Adrenal gland (tissue), 12 donors: ENCODE results near the gene POT1. TPM values are rescaled to one million over a fixed set of nuclear protein-coding genes. Genes with fewer than 3 reads are reported as not detected.

Experiments used
- DNase-seq, 7 donors: peaks; one replicate each; pipeline ENCODE4 v3.0.0-alpha.2; 2019 to 2020
- H3K27ac ChIP-seq, 5 donors: fragments of 200-600 bp; sonication (generic) in 4 of 5; 1 replicate in 3 of 5; 2 replicates in 2 of 5; pipeline versions ENCODE4 v1.5.1 to v1.8.0; 2016 to 2020; ENCODE audit warnings: mild to moderate bottlenecking in 1 of 5
- H3K27me3 ChIP-seq: fragments of 200-600 bp; 2 replicates; pipeline ENCODE4 v1.8.0; 2021
- H3K36me3 ChIP-seq, 2 donors: fragments of 200-600 bp; replicated peaks in 1 of 2; 1 replicate in 1 of 2; 2 replicates in 1 of 2; pipeline versions ENCODE4 v1.5.1 to v1.8.0; 2018 to 2022
- H3K4me1 ChIP-seq, 2 donors: fragments of 200-600 bp; replicated peaks in 1 of 2; 1 replicate in 1 of 2; 2 replicates in 1 of 2; pipeline versions ENCODE4 v1.5.1 to v1.8.0; 2018 to 2021
- H3K4me3 ChIP-seq, 4 donors: fragments of 200-600 bp; sonication (generic) in 3 of 4; one replicate each; pipeline ENCODE4 v1.5.1; 2016 to 2018
- H3K9me3 ChIP-seq, 3 donors: fragments of 200-600 bp; sonication (generic) in 1 of 3; replicated peaks in 1 of 3; 1 replicate in 2 of 3; 2 replicates in 1 of 3; pipeline versions ENCODE4 v1.5.1 to v1.8.0; 2016 to 2021
- POLR2A ChIP-seq, 2 donors: fragments of 450-650 bp; IDR thresholded peaks; one replicate each; pipeline ENCODE4 v1.6.1; 2017; ENCODE audit warnings: antibody characterized with exemption in 2 of 2, mild to moderate bottlenecking in 2 of 2, moderate library complexity in 1 of 2
- WGBS, 4 donors: extraction: QIAGEN DNeasy Blood & Tissue Kit in 2 of 4; methylation state at CpG; one replicate each; pipeline versions ENCODE4 v1.1.5 to v1.1.7; 2013 to 2017; 5-methylcytosine and 5-hydroxymethylcytosine counted together
- intact Hi-C, 2 donors: fragments of 100-400 bp; cut with DNase I; formaldehyde crosslinking; loops; one replicate each; pipeline versions ENCODE4 v1.14.1 to v1.15.0; 2022 to 2023
- polyA plus RNA-seq, 3 donors: library from polyadenylated mRNA; stranded (reverse); fragments of 200-250 nt in 2 of 3; fragments of 350-450 nt in 1 of 3; fragmentation: Illumina TruSeq in 1 of 3; extraction: RNeasy Lipid Tissue Mini Kit (QIAGEN cat#74804) in 1 of 3; gene quantifications; one replicate each; pipeline ENCODE4 v1.2.3, GENCODE V29; 2013 to 2014
- total RNA-seq, 9 donors: library from RNA; depleted of rRNA in 4 of 9; stranded (reverse); fragments of >200 nt in 4 of 9; fragments of 120-200 nt in 1 of 9; fragmentation: NEBNext Ultra II Directional in 1 of 9; extraction: Animal tissue kit (Norgen Biotek cat#: 25700) in 1 of 9; gene quantifications; one replicate each; pipeline versions ENCODE4 v1.1.0 to v1.2.4, GENCODE V29; 2013 to 2023
- TF ChIP-seq, protein P1 (sequence below), 6 experiments: fragments of 450-650 bp in 4 of 6; fragments of 200-600 bp in 2 of 6; sonication (generic) in 1 of 6; IDR thresholded peaks; 1 replicate in 5 of 6; 2 replicates in 1 of 6; pipeline versions ENCODE4 v1.5.1 to v1.8.0; 2016 to 2021; ENCODE audit warnings: antibody characterized with exemption in 6 of 6, mild to moderate bottlenecking in 2 of 6, moderate library complexity in 1 of 6
- donor health status: healthy with polysubstance abuse.
- donor health status: Bipolar disorder and iron deficiency.
- donor health status: DM: yes; HTN: yes; CAD: no.
- donor health status: DM: no; HTN: no; CAD: no.
- donor health status: DM: no; HTN: no; CAD: no.
- donor health status: DM: yes; HTN: yes; CAD: no.

The POT1 gene
- total and polyA plus RNA-seq, 12 donors = 7.0 to 39.7 (median 27.7) TPM

DNA sequence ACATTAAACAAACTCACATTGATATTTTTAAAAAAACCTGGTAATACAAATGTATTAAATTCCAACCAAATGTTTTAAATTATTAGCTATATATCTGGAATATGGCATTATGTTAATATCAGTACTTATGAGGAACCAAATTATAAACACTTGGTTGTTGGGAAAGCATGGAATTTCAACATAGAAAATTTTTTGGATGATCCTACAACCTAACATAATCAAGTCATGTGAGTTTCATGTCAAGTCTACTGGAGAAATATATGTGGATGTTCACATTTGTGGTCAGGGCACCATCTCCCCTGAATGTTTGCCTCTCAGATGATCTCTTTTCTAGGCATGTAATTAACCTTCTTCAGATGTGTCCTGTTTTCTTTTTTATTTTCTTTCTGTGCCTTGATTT, 5.2 kb upstream of the POT1 start:
- no peak for DNase-seq
- TF ChIP-seq, protein P1, sequence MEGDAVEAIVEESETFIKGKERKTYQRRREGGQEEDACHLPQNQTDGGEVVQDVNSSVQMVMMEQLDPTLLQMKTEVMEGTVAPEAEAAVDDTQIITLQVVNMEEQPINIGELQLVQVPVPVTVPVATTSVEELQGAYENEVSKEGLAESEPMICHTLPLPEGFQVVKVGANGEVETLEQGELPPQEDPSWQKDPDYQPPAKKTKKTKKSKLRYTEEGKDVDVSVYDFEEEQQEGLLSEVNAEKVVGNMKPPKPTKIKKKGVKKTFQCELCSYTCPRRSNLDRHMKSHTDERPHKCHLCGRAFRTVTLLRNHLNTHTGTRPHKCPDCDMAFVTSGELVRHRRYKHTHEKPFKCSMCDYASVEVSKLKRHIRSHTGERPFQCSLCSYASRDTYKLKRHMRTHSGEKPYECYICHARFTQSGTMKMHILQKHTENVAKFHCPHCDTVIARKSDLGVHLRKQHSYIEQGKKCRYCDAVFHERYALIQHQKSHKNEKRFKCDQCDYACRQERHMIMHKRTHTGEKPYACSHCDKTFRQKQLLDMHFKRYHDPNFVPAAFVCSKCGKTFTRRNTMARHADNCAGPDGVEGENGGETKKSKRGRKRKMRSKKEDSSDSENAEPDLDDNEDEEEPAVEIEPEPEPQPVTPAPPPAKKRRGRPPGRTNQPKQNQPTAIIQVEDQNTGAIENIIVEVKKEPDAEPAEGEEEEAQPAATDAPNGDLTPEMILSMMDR (IDR thresholded peaks at IDR 0.05) = no peak
- no peak for TF ChIP-seq POLR2A (IDR thresholded peaks at IDR 0.05)
- intact Hi-C loops = no loop called here

DNA sequence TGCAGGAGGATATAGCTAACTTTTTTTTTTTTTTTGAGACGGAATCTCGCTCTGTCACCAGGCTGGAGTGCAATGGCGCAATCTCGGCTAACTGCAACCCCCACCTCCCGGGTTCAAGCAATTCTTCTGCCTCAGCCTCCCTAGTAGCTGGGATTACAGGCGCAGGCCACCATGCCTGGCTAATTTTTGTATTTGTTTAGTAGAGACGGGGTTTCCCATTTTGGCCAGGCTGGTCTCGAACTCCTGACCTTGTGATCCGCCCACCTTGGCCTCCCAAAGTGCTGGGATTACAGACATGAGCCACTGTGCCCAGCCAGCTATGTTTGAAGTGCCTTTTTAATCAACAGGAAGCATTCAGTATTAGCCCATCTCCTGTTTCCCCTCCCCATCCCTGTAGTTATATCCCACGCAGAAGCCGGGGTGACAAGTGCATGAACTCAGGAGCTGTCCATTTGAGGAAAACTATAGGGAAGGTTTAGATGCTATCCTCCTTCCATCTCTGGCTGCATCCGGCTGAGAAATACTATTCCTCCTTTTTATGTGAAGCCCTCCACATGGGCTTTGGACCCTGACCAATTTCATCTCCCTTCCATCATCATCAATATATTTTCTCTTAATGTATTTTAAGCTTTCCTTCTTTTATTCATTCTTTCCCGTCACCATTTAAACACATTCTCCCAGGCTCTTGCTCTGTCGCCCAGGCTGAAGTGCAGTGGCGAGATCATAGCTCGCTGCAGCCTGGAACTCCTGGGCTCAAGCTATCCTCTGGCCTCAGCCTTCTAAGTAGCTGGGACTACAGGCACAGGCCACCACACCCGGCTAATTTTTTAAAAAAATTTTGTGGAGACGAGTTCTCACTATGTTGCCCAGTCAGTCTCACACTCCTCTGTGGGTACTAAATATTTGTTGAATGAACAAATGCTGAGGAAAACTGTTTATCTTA, 1.3 kb upstream of the POT1 start:
- Histone ChIP-seq H3K4me3 (no peak overlapping the region), H3K27ac (no peak overlapping the region), H3K4me1 (peaks cover 0 to 20% of the 10 kb centered on the region in 2 donors), H3K36me3 (no peaks in the 10 kb centered on the region), H3K27me3 (no peaks in the 10 kb centered on the region), H3K9me3 (no peaks in the 10 kb centered on the region)
- peak in 1 of 7 donors; percentile 7 for DNase-seq
- TF ChIP-seq, protein P1 (IDR thresholded peaks at IDR 0.05) = no peak
- TF ChIP-seq POLR2A (IDR thresholded peaks at IDR 0.05) = no peak
- WGBS, 4 donors = 81 to 89% (median 86%) methylated on average over 18 of the region's 18 CpGs
- intact Hi-C loops = no loop called here

More for the DNA sequence above, 5.2 kb upstream of the POT1 start:
- no peaks in the 10 kb centered on the region for H3K27me3 ChIP-seq
- no peaks in the 10 kb centered on the region for H3K9me3 ChIP-seq
- H3K27ac ChIP-seq = no peak overlapping the region
- no peak overlapping the region for H3K4me3 ChIP-seq
- no peaks in the 10 kb centered on the region for H3K36me3 ChIP-seq
- no peaks in the 10 kb centered on the region for H3K4me1 ChIP-seq

- WGBS, 4 donors = 0 to 4% (median 2%) methylated on average over 1 of the region's 1 CpG
- intact Hi-C loops = no loop called here
- Histone ChIP-seq H3K4me3 (peak overlapping the region in 2 of 4 donors; percentile 73 to 85), H3K36me3 (no peaks in the 10 kb centered on the region), H3K27ac (peak overlapping the region in 4 of 5 donors; percentile 56 to 96 (median 86)), H3K27me3 (no peaks in the 10 kb centered on the region), H3K4me1 (peaks cover 0 to 28% of the 10 kb centered on the region in 2 donors), H3K9me3 (no peaks in the 10 kb centered on the region)
- no peak for DNase-seq
- TF ChIP-seq, protein P1 (IDR thresholded peaks at IDR 0.05) = no peak
- TF ChIP-seq POLR2A (IDR thresholded peaks at IDR 0.05) = no peak
Observed at GRCh38 chr7:124930173-124930623, 573 bp upstream of the POT1 start.

DNA sequence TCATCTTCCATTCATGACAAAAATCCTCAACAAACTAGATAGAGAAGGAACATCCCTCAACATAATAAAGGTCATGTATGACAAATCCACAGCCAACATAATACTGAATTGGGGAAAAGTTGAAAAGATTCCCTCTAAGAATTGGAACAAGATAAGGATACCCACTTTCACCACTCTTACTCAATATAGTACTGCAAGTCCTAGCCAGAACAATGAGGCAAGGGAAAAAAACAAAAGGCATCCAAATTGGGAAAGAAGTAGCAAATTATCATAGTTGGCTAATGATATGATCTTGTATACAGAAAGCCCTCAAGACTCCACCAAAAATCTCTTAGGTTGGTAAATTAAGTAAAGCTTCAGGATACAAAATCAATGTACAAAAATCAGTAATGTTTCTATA, 4.7 kb downstream of the POT1 start:
- no peaks in the 10 kb centered on the region for H3K27me3 ChIP-seq
- TF ChIP-seq, protein P1 (IDR thresholded peaks at IDR 0.05) = no peak
- TF ChIP-seq POLR2A (IDR thresholded peaks at IDR 0.05) = no peak
- DNase-seq = no peak
- no peak overlapping the region for H3K4me3 ChIP-seq
- H3K9me3 ChIP-seq = no peaks in the 10 kb centered on the region
- peak overlapping the region in 2 of 5 donors; percentile 1 to 7 for H3K27ac ChIP-seq
- H3K36me3 ChIP-seq = no peaks in the 10 kb centered on the region
- intact Hi-C loops = no loop called here
- peaks cover 0 to 37% of the 10 kb centered on the region in 2 donors for H3K4me1 ChIP-seq
